ENCODE results near the gene SUPT4H1.

SUPT4H1 gene

DNA sequence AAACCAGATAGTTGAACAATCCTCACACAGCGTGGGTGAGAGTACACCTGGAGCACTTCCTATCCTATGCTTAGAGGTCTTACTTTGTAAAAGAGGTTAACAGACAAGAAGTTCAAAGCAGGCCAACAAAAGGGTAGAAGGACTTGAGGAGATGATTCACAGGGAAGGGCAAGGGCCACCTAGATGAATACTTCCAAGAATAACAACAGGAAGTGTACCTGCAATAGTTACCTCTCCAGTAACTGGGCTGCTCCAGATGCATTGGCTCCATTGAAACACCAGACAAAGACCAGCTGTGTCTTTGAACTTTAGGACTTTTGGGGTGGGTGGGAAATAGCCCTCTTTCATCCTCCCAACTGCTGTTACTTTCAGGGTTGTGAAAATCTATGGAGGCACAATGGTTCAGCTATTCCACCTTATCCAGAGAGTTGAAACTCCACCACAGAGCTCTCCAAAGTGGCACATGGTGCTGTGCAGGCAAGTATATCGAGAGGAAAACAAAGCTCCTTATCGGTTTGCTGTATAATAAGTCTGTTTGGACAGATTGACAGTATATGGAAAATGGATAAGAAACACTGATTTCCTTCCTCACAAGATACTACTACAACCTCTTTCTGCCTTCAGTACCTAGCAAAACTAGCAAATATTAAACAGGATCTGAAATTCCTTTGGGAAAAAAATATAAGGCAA, 42.7 kb upstream of the SUPT4H1 start:
- no peak overlapping the region for H3K4me3 ChIP-seq (ENCODE audit: low read length)
- TF ChIP-seq, protein P1, sequence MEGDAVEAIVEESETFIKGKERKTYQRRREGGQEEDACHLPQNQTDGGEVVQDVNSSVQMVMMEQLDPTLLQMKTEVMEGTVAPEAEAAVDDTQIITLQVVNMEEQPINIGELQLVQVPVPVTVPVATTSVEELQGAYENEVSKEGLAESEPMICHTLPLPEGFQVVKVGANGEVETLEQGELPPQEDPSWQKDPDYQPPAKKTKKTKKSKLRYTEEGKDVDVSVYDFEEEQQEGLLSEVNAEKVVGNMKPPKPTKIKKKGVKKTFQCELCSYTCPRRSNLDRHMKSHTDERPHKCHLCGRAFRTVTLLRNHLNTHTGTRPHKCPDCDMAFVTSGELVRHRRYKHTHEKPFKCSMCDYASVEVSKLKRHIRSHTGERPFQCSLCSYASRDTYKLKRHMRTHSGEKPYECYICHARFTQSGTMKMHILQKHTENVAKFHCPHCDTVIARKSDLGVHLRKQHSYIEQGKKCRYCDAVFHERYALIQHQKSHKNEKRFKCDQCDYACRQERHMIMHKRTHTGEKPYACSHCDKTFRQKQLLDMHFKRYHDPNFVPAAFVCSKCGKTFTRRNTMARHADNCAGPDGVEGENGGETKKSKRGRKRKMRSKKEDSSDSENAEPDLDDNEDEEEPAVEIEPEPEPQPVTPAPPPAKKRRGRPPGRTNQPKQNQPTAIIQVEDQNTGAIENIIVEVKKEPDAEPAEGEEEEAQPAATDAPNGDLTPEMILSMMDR (IDR thresholded peaks at IDR 0.05; ENCODE audit: insufficient read depth, low read depth, low read length, missing control alignments), result no peak
- DNase-seq (ENCODE audit: low read depth), result peak; percentile 59

DNA sequence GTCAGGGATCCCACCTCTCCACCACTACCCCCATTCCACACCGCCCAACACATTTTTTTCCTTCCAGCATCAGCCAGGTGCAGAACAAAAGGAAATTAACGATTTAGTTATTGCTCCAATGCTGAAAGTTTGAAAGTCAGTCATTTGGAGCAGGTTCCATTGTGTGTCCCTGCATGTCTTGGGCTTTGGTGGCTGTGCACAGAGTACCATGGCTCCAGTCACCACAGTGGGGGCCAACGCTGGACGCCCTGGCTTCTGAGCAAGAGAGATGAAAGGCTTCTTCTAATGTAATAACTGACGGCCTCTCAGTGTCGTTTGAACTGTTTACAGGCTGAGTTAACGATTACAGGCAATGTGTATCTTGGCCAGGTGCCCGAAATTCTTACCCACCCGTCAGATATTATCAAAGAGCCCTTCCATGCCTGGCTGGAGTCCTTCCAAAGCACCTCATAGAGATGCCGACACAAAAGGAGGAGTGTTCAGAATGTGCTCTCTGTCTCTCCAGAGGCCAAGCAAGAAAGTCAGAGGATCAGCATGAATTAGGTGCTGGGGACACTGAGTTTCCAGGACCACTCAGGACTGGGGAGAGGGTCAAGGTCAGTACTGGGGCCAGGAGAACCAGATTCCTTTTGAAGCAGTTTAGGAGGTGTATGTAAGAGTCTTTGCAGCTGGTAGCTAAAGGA, 39.4 kb upstream of the SUPT4H1 start:
- peak; percentile 95 for DNase-seq (ENCODE audit: low read depth)
- no peak overlapping the region for H3K4me3 ChIP-seq (ENCODE audit: low read length)
- TF ChIP-seq, protein P1 (IDR thresholded peaks at IDR 0.05; ENCODE audit: insufficient read depth, low read depth, low read length, missing control alignments), result no peak

DNA sequence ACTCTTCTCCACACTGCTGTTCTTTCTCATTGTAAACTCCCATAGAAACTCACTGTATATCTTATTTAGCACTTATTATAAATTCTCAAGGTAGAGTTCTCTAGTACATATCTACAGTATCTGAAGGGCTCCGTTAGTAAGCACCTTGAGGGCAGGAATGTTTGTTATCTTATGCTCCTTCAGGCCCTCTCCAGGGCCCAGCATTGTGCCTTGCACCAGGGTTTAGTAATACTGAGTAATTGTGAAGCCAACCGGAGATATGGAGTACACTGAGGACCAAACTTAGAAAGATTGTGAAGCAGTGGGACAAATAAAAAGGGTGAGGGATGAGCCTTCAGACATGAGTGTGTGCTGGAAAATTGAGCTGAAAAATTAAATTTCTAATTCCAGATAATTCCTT, 38.9 kb upstream of the SUPT4H1 start:
- H3K4me3 ChIP-seq (ENCODE audit: low read length), result no peak overlapping the region
- TF ChIP-seq, protein P1 (IDR thresholded peaks at IDR 0.05; ENCODE audit: insufficient read depth, low read depth, low read length, missing control alignments), result no peak
- DNase-seq (ENCODE audit: low read depth), result no peak

DNA sequence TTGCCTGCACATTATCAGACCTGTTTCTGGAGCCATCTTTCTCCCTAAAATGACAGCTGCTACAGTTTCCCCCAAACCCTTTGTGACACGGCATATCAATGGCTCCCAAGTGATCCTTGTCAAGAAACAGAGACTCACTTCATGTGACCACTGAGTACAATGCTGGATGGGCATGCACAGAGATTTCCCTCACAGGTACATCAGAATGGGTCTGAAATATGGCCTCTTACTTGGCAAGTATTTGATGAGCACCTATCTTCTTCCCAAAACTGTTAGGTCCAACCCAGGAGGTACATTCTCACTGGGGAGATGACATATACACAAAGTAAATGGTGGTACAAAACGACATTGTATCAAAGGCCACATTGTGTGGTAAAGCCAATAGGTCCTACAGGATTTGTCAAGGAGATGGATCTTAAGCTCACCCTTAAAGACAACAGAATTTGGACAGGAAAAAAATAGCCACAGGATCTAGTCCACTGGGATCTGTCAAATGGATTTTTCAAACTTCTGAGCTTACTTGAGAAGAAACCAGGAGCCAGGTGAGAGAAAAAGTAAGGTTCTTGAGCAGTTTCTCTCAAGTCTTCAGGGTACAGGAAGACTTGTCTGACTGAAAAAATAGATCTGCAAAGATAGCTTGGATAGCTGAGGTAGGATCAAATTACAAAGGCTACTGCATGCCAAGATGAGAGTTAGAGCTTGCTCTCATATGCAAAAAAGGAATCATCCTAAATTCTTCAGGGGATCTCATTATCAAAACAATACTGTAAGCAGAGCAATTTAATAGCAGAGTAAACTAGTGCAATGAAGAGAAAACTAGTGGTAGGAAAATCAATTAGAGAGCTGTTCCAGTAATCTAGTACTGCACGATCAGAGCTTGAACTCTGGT, 36.5 kb upstream of the SUPT4H1 start:
- H3K4me3 ChIP-seq (ENCODE audit: low read length), result no peak overlapping the region

DNA sequence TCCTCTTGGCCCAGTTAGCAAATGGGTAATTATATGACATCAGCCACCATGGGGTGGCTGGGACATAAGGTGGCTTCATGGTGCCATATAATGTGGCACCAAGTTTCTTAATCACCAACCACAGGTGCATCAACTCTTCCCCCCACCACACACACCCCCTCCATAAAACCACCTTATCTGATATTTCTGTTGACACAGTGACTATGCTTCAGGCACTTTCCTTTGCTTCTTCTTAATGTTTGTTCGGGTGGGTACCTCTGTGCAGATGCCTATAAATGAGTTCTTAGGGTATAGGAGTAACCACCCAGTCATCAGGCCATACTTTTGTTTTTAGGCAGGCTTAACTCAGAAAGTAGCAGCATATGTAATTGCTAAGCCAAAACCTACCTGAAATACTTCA, 35.8 kb upstream of the SUPT4H1 start:
- TF ChIP-seq, protein P1 (IDR thresholded peaks at IDR 0.05; ENCODE audit: insufficient read depth, low read depth, low read length, missing control alignments), result no peak
- DNase-seq (ENCODE audit: low read depth), result no peak
- H3K4me3 ChIP-seq (ENCODE audit: low read length), result no peak overlapping the region

More for the DNA sequence above, 36.5 kb upstream of the SUPT4H1 start:
- TF ChIP-seq, protein P1 (IDR thresholded peaks at IDR 0.05; ENCODE audit: insufficient read depth, low read depth, low read length, missing control alignments), result no peak
- DNase-seq (ENCODE audit: low read depth), result no peak

DNA sequence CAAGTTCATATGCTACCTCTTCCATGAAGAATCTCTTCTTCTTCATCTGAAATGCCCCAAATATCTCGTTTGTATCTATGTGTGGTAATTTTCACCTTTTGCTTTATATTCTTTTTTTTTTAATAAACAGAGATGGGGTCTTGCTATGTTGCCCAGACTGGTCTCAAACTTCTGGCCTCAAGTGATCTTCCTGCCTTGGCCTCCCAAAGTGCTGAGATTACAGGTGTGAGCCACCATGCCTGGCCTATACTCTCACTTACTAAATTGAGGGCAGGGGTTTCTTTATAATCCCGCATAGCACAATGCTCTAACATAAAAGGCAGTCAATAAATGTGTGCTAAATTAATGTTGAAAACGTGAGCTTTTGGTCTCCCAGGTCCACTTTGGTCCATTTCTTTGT, 34.7 kb upstream of the SUPT4H1 start:
- TF ChIP-seq, protein P1 (IDR thresholded peaks at IDR 0.05; ENCODE audit: insufficient read depth, low read depth, low read length, missing control alignments), result no peak
- no peak overlapping the region for H3K4me3 ChIP-seq (ENCODE audit: low read length)
- no peak for DNase-seq (ENCODE audit: low read depth)
